GM19025 (cell line): Measurements from ENCODE around the gene TMEM255B.

Experiments used
- ATAC-seq: cut with Tn5 transposase; IDR thresholded peaks from one replicate; pipeline ENCODE4 v1.9.1; 2021; ENCODE audit warnings: mild to moderate bottlenecking, low read depth, moderate library complexity; ENCODE audit not compliant: unreplicated experiment

Gene TMEM255B

GRCh38 chr13:113765564-113765910 is 6.5 kb downstream of the TMEM255B start:
- no peak for ATAC-seq

DNA sequence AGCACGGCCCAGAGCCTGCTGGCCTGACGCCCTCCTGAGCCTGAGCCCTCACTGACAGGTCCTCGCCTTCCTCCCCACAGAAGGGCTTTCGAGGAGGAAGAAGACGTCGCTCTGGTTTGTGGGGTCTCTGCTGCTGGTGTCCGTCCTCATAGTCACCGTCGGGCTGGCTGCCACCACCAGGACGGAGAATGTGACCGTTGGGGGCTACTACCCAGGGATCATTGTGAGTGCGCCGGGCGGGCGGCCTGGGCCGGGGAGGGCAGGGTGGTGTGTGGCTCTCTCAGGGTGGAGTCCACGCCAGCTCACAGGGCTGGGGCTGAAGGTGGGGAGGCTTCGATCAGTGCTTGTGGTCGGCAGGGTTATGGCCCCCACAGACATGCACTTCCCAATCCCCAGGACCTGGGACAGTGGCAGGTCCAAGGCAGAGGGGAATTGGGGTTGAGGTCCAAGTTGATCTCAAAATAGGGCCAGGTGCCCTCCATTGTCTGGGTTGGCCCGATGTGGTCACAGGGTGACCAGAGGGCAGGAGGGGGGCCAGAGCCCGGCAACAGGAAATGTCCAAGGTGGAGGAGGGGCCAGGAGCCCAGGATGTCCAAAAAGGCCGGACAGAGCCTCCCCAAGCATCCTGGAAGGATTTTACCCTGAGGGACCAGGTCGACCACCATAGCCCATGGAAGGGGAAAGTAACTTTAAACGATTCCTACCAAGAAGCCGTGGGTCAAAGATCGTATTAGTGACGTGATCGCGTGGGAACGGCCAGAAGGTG is 7.2 kb downstream of the TMEM255B start:
- ATAC-seq: no peak

DNA sequence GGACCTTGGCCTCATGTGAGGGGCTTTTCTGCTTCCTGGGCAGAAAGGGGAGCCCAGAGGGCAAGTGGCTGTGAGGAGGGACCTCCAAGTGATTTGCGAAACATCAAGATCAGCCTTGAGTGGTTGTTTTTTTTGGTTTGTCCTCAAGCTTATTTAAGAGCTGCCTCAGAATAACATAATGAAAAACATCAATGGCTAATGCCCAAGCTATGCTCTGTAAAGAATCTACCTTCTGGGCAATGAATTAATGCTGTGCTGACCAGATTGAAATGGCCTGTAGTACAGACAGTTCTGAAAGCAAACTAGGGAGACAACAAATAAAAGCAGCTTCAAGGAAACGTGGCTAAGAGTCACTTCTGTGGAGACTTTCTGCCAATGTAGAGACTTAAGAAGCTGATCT is 8.3 kb downstream of the TMEM255B start:
- no peak for ATAC-seq

GRCh38 chr13:113768018-113768905 is 9.2 kb downstream of the TMEM255B start:
- no peak for ATAC-seq

GRCh38 chr13:113769106-113769505 is 10.1 kb downstream of the TMEM255B start:
- no peak for ATAC-seq

GRCh38 chr13:113769881-113770280 is 10.9 kb downstream of the TMEM255B start:
- ATAC-seq: no peak

DNA sequence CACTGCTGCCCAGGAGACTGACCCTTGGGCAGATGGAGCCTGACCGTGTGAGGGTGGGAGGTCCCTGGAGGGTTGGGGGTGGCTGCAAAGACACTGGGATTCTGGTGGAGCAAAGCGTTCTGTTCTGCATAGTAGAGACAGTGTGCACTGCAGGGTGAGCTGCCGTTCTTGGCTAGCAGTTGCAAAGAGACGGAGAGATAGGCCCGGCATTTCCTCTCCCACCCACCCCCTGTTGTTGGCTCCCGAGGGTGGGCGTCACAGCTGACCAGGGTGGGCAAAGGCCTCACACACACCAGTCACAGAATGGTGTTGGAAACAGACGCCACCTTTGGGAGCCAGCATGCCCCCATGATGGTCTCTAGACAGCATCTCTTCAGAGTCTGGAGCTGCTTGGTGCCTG is 11.4 kb downstream of the TMEM255B start:
- ATAC-seq: no peak

DNA sequence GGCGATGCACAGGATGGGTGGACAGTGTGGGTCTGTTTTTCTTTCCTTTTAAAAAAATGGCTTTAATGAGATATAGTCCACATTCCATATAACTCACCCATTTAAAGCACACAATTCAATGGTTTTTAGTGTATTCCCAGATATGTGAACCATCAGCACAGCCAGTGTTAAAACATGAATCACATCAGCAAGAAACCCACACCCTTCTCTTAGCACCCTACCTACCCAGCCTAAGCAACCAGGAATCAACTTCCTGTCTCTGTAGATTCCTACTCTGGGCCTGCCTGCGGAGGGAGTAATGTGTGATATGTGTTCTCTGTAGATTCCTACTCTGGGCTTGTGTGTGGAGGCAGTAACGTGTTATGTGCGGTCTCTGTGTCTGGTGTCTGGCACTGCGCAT is 11.9 kb downstream of the TMEM255B start:
- no peak for ATAC-seq

DNA sequence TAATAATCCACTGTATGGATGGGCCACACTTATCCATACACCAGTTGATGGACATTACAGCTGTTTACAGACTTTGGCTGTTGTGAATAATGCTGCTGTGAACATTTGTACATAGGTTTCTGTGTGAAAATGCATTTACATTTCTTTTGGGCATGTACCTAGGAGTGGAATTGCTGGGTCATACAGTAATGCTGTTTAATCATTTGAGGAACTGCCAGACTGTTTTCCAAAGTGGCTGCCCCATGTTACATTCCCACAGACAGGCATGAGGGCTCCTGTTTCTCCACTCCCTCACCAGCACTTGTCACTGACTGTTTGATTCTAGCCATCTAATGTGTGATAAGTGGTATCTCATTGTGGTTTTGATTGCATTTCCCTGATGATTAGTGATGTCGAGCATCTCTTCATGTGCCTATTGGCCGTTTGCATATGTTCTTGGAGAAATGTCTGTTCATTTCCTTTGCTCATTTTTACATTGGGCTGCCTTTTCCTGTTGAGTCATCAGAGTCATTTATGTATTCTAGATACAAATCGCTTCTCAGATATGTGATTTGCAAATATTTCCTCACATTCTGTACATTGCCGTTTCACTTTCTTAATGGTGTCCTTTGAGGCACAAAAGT is 12.8 kb downstream of the TMEM255B start:
- no peak for ATAC-seq

DNA sequence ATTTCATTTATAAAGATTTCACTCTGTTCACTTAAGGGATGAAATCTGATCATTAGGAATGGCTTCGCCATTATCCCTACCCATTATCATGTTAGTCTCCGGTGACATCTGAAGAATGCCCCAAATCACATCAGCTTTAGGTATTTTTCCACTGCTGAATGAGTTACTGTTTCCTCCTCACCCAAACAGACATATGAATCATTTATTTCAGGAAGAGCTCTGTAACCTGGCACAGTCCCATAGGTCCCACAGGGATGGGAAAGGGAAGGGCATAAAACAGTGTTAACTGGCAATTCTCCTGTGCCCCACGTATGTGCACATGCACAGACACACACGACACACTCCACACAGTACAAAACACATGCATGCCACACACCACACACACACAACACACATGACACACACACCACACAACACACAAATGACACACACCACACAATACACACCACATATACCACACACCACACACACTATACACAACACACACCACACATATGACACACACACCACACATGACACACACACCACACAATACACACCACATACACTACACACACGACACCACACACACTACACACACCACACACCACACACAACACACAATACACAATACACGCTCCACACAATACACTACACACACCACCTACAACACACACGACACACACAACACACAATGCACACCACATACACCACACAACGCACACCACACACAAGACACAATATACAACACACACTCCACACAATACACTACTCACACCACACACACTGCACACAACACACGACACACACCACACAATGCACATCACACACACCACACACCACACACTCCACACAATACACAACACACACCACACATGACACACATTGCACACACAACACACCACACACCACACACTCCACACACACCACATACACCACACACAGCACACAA is 15.4 kb downstream of the TMEM255B start:
- ATAC-seq: no peak

- ATAC-seq: no peak
Measured at GRCh38 chr13:113775451-113776145, 16.6 kb downstream of the TMEM255B start.

GRCh38 chr13:113776231-113777125 is 17.5 kb downstream of the TMEM255B start:
- ATAC-seq: no peak

DNA sequence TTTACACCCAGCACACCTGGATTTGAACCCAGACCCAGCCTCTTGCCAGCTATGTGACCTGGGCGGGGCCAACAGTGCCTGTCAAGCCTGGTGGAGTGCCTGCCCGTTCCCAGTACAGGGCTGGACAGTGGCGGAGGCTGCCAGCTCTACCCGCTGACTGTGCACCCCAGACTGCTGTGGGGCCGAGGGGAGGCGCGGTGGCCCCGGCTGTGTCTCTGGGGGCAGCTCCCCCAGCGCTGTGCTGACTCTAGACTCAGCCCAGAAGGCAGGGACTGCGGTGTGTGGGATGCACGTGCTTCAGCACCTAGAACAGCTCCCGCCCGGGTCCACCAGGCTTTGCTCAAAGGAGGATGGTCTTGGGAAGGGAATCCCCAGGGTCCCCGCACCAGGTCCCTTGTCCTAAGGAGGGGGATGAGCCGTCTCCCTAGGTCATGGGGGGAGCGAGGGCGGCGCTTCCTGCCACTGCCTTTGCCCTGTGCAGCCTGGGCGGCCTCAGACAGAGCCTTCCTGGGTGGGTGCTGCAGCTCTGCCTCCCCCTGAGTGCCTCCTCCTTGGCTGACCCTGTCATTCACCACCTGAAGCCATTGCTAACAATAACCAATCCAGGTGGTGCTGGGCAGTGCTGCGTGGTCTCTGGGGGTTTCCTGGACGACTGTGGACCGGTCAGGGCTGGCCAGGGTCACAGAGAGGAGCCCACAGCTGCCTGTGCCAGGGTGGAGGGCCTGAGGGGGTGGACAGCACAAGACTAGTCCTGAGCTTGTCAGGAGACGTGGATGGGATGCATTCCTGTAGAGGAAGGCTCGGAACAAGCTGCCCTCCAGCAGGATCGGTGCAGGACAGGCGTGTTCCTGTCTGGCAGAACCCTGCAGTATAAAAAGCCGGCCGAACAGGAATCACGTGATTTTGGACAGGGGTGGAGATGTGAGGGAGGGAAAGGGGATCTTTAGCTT is 18.6 kb downstream of the TMEM255B start:
- ATAC-seq: no peak

- no peak for ATAC-seq
Measured at GRCh38 chr13:113781571-113781970, 22.5 kb downstream of the TMEM255B start.

GRCh38 chr13:113782472-113782871 is 23.4 kb downstream of the TMEM255B start:
- no peak for ATAC-seq

- no peak for ATAC-seq
Measured at GRCh38 chr13:113783200-113783881, 24.3 kb downstream of the TMEM255B start.
